Uterus (tissue), 4 donors: ENCODE data around the gene TIMM44. TPM values are rescaled to one million over a fixed set of nuclear protein-coding genes. Genes with fewer than 3 reads are reported as not detected.

Experiments
- DNase-seq, 2 donors: peaks; one replicate each; pipeline ENCODE4 v3.0.0-alpha.2; 2019 to 2020
- H3K27ac ChIP-seq, 2 donors: fragments of 200-600 bp; sonication (generic); 1 replicate in 1 of 2; 2 replicates in 1 of 2; pipeline ENCODE4 v1.5.1; 2016 to 2018
- H3K27me3 ChIP-seq, 2 donors: fragments of 200-600 bp; sonication (generic); one replicate each; pipeline ENCODE4 v1.5.1; 2018 to 2019; ENCODE audit warnings: control low read depth in 1 of 2
- H3K36me3 ChIP-seq, 2 donors: fragments of 200-600 bp; sonication (generic); one replicate each; pipeline ENCODE4 v1.5.1; 2019; ENCODE audit warnings: control low read depth in 1 of 2
- H3K4me1 ChIP-seq, 2 donors: fragments of 200-600 bp; sonication (generic); one replicate each; pipeline ENCODE4 v1.5.1; 2018 to 2019; ENCODE audit warnings: control low read depth in 1 of 2
- H3K4me3 ChIP-seq, 2 donors: fragments of 200-600 bp; sonication (generic); 1 replicate in 1 of 2; 2 replicates in 1 of 2; pipeline ENCODE4 v1.5.1; 2018 to 2019; ENCODE audit warnings: mild to moderate bottlenecking in 1 of 2
- H3K9me3 ChIP-seq, 2 donors: fragments of 200-600 bp; sonication (generic); one replicate each; pipeline ENCODE4 v1.5.1; 2019; ENCODE audit warnings: control low read depth in 1 of 2
- CTCF ChIP-seq, 4 experiments: fragments of 200-600 bp in 2 of 4; fragments of 450-650 bp in 2 of 4; sonication (generic) in 2 of 4; IDR thresholded peaks; one replicate each; pipeline ENCODE4 v1.5.1; 2016 to 2019; ENCODE audit warnings: antibody characterized with exemption in 4 of 4, mild to moderate bottlenecking in 2 of 4, moderate library complexity in 1 of 4
- POLR2A ChIP-seq, 2 donors: fragments of 450-650 bp; IDR thresholded peaks; one replicate each; pipeline ENCODE4 v1.6.1; 2016; ENCODE audit warnings: antibody characterized with exemption in 2 of 2, mild to moderate bottlenecking in 1 of 2, moderate library complexity in 1 of 2
- intact Hi-C: fragments of 100-400 bp; cut with DNase I; formaldehyde crosslinking; loops from one replicate; pipeline ENCODE4 v1.15.1; 2023; ENCODE audit warnings: low total_unique reads
- total RNA-seq, 4 donors: library from RNA; depleted of rRNA in 3 of 4; stranded (reverse); fragments of >200 nt in 3 of 4; gene quantifications; one replicate each; pipeline versions ENCODE4 v1.1.0 to v1.2.4, GENCODE V29; 2014 to 2023
- donor health status: DM: yes; HTN: yes; CAD: no.

TIMM44 gene
- total RNA-seq, 4 donors from 2014 or later = 41.1 to 117 (median 62.9) TPM

GRCh38 chr19:7917267-7918061, 26.0 kb downstream of the TIMM44 start:
- Histone ChIP-seq H3K9me3 (no peaks in the 10 kb centered on the region), H3K27ac (peak overlapping the region; percentile 13 to 60), H3K27me3 (peaks cover 6 to 7% of the 10 kb centered on the region in 2 donors), H3K4me3 (peak overlapping the region in 1 of 2 donors; percentile 20), H3K4me1 (peaks cover 14 to 35% of the 10 kb centered on the region in 2 donors), H3K36me3 (no peaks in the 10 kb centered on the region)
- intact Hi-C loops = no loop called here
- peak; percentile 61 to 62 for DNase-seq
- TF ChIP-seq CTCF (IDR thresholded peaks at IDR 0.05) (peak; percentile 54 to 81 (median 78)), POLR2A (IDR thresholded peaks at IDR 0.05) (peak in 1 of 2 donors; percentile 28)

- H3K9me3 ChIP-seq = no peaks in the 10 kb centered on the region
- no peak for TF ChIP-seq CTCF (IDR thresholded peaks at IDR 0.05)
- TF ChIP-seq POLR2A (IDR thresholded peaks at IDR 0.05) = no peak
- peak overlapping the region; percentile 13 to 60 for H3K27ac ChIP-seq
- H3K27me3 ChIP-seq = peaks cover 6 to 7% of the 10 kb centered on the region in 2 donors
- DNase-seq = no peak
- peaks cover 8 to 29% of the 10 kb centered on the region in 2 donors for H3K4me1 ChIP-seq
- no peaks in the 10 kb centered on the region for H3K36me3 ChIP-seq
- intact Hi-C loops = no loop called here
- H3K4me3 ChIP-seq = peak overlapping the region in 1 of 2 donors; percentile 14
Measured at GRCh38 chr19:7916955-7917266, 26.6 kb downstream of the TIMM44 start.

- no peaks in the 10 kb centered on the region for H3K36me3 ChIP-seq
- no peaks in the 10 kb centered on the region for H3K9me3 ChIP-seq
- peaks cover 2 to 24% of the 10 kb centered on the region in 2 donors for H3K4me1 ChIP-seq
- peak overlapping the region in 1 of 2 donors; percentile 14 for H3K4me3 ChIP-seq
- peak overlapping the region in 1 of 2 donors; percentile 60 for H3K27ac ChIP-seq
- TF ChIP-seq POLR2A (IDR thresholded peaks at IDR 0.05) (no peak), CTCF (IDR thresholded peaks at IDR 0.05) (peak in 1 of 4 experiments; percentile 2)
- no peak for DNase-seq
- intact Hi-C loops = no loop called here
- peaks cover 6 to 7% of the 10 kb centered on the region in 2 donors for H3K27me3 ChIP-seq
Measured at GRCh38 chr19:7916103-7916954, 27.1 kb downstream of the TIMM44 start.

GRCh38 chr19:7915250-7916102, 28.0 kb downstream of the TIMM44 start:
- no peak overlapping the region for H3K27ac ChIP-seq
- intact Hi-C loops = no loop called here

More at GRCh38 chr19:7915250-7916102, 28.0 kb downstream of the TIMM44 start:
- peak in 1 of 2 donors; percentile 12 for DNase-seq
- Histone ChIP-seq H3K27me3 (peaks cover 6 to 7% of the 10 kb centered on the region in 2 donors), H3K4me1 (peaks cover 0 to 23% of the 10 kb centered on the region in 2 donors), H3K4me3 (no peak overlapping the region), H3K9me3 (no peaks in the 10 kb centered on the region), H3K36me3 (no peaks in the 10 kb centered on the region)
- no peak for TF ChIP-seq POLR2A (IDR thresholded peaks at IDR 0.05)
- no peak for TF ChIP-seq CTCF (IDR thresholded peaks at IDR 0.05)
